ENCODE measurements around the gene SLC5A4. TPM values are rescaled to one million over a fixed set of nuclear protein-coding genes. Genes with fewer than 3 reads are reported as not detected.

SLC5A4 gene
- total RNA-seq, 1 experiment from 2014 or later: not detected

DNA sequence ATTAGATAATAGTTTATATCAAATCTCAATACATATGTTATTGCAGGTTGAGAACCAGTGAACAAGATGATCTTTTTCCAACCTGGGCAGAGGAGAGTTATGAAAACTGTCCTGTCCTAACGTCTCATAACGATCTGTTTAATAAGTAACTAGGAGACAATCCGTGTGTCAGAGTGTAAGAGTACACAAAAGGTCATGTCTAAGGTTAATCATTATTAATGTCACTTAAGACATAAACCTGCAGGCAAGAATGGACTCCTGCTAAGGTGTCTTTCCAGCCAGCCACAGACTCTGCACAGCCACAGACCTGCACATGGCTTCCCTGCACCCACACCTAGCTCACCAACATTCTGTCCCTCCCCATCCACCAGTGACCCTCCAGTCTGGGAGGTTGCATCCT lies 10.1 kb downstream of the SLC5A4 start:
- H2BK12ac ChIP-seq (ENCODE audit: insufficient read length, low read depth, low read length): no peak overlapping the region
- no peak overlapping the region for H3K4ac ChIP-seq (ENCODE audit: low read depth, low read length)
- H4K20me1 ChIP-seq (ENCODE audit: control insufficient read depth, insufficient read depth, insufficient read length): no peaks in the 10 kb centered on the region
- no peak overlapping the region for H3T11ph ChIP-seq (ENCODE audit: low read length)
- no peak overlapping the region for H4K91ac ChIP-seq (ENCODE audit: insufficient read length, low read depth, low read length)
- no peaks in the 10 kb centered on the region for H3K9me3 ChIP-seq (ENCODE audit: control insufficient read depth, low read depth, low read length)
- no CpG with 5 or more reads among the region's 3 CpGs for WGBS (ENCODE audit: extremely low coverage, insufficient read length, low lambda C conversion rate)
- no peak overlapping the region for H4K8ac ChIP-seq (replicated peaks; ENCODE audit: insufficient read length, low read depth, low read length)
- H3K27ac Mint-ChIP-seq: peak overlapping the region in 1 of 3 experiments; percentile 82; a peak in 1 of 7 replicates
- no peaks in the 10 kb centered on the region for H3K4me1 ChIP-seq (ENCODE audit: insufficient read depth, low read length)
- no peak overlapping the region for H2BK120ac ChIP-seq (ENCODE audit: low read depth, low read length, poor library complexity, severe bottlenecking)
- no peaks in the 10 kb centered on the region for H3K23me2 ChIP-seq (ENCODE audit: insufficient read length, low read depth, low read length, poor library complexity, severe bottlenecking)
- H3K79me2 ChIP-seq (ENCODE audit: insufficient read depth, low read length): no peaks in the 10 kb centered on the region
- no peaks in the 10 kb centered on the region for H3K9me3 Mint-ChIP-seq
- H4K5ac ChIP-seq (ENCODE audit: insufficient read length, low read depth, low read length): no peak overlapping the region
- H2BK20ac ChIP-seq (ENCODE audit: low read depth, low read length, poor library complexity, severe bottlenecking): no peak overlapping the region
- H2AK5ac ChIP-seq (ENCODE audit: insufficient read length, low read length): no peak overlapping the region
- H3K27me3 Mint-ChIP-seq (ENCODE audit: low read depth): peaks cover 63% of the 10 kb centered on the region
- no peak overlapping the region for H3K27ac ChIP-seq (ENCODE audit: insufficient read length, low read depth, low read length)
- H3K4me2 ChIP-seq (ENCODE audit: insufficient read depth, insufficient read length, low read length): no peak overlapping the region
- H3K23ac ChIP-seq (ENCODE audit: insufficient read length, low read depth, low read length): no peak overlapping the region
- no peak overlapping the region for H3K9ac ChIP-seq (ENCODE audit: extremely low read depth, insufficient read length, low read length)
- H3K79me1 ChIP-seq (ENCODE audit: insufficient read depth, low read depth, low read length, poor library complexity, severe bottlenecking): no peaks in the 10 kb centered on the region
- H3K14ac ChIP-seq (ENCODE audit: insufficient read depth, low read length): no peak overlapping the region
- no peaks in the 10 kb centered on the region for H3K36me3 Mint-ChIP-seq (ENCODE audit: insufficient read depth in 1 of 3, low read depth in 3 of 3)
- no peaks in the 10 kb centered on the region for H3K27me3 ChIP-seq (ENCODE audit: insufficient read depth, low read length)
- no peak overlapping the region for H3K18ac ChIP-seq (ENCODE audit: insufficient read length, low read depth, low read length)
- no peak overlapping the region for H2AFZ ChIP-seq (ENCODE audit: low read length)
- H3K56ac ChIP-seq (ENCODE audit: insufficient read length, low read depth, low read length): no peak overlapping the region
- DNase-seq: no peak
- no peaks in the 10 kb centered on the region for H3K4me1 Mint-ChIP-seq
- no peak overlapping the region for H2BK15ac ChIP-seq (ENCODE audit: low read depth, low read length)
- TF ChIP-seq, protein P1, sequence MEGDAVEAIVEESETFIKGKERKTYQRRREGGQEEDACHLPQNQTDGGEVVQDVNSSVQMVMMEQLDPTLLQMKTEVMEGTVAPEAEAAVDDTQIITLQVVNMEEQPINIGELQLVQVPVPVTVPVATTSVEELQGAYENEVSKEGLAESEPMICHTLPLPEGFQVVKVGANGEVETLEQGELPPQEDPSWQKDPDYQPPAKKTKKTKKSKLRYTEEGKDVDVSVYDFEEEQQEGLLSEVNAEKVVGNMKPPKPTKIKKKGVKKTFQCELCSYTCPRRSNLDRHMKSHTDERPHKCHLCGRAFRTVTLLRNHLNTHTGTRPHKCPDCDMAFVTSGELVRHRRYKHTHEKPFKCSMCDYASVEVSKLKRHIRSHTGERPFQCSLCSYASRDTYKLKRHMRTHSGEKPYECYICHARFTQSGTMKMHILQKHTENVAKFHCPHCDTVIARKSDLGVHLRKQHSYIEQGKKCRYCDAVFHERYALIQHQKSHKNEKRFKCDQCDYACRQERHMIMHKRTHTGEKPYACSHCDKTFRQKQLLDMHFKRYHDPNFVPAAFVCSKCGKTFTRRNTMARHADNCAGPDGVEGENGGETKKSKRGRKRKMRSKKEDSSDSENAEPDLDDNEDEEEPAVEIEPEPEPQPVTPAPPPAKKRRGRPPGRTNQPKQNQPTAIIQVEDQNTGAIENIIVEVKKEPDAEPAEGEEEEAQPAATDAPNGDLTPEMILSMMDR (conservative IDR thresholded peaks at IDR 0.05): no peak
- H3K4me3 Mint-ChIP-seq: no peak overlapping the region
- H2BK5ac ChIP-seq (ENCODE audit: insufficient read length, low read length): no peak overlapping the region

Data from H9 (cell line).